Trophoblast cell (in vitro differentiated cells and primary cell): ENCODE results near the gene ZNF217.
"Not testable (repeated sequence)": the region's sequence is repeated elsewhere in the genome, so short reads cannot be mapped to it uniquely, and the experiment has no call there.

ENCODE experiments used
- DNase-seq, 2 donors: peaks; one replicate each; pipeline ENCODE4 v3.0.0-alpha.2; 2016
- H2AFZ ChIP-seq: 2 replicates; pipeline ENCODE4 v1.6.1; 2013; ENCODE audit warnings: low read length, moderate library complexity, mild to moderate bottlenecking; ENCODE audit not compliant: insufficient read depth, poor library complexity
- H2AK5ac ChIP-seq: 2 replicates; pipeline ENCODE4 v1.6.1; 2013; ENCODE audit warnings: mild to moderate bottlenecking, low read length
- H2BK120ac ChIP-seq: 2 replicates; pipeline ENCODE4 v1.6.1; 2013; ENCODE audit warnings: low read length, mild to moderate bottlenecking, moderate library complexity; ENCODE audit not compliant: insufficient read depth, poor library complexity
- H2BK12ac ChIP-seq: 2 replicates; pipeline ENCODE4 v1.6.1; 2013; ENCODE audit warnings: mild to moderate bottlenecking, low read length, moderate library complexity
- H2BK5ac ChIP-seq: 2 replicates; pipeline ENCODE4 v1.6.1; 2013; ENCODE audit warnings: low read length, low read depth, moderate library complexity, mild to moderate bottlenecking; ENCODE audit not compliant: poor library complexity
- H3K14ac ChIP-seq: 2 replicates; pipeline ENCODE4 v1.6.1; 2013; ENCODE audit warnings: mild to moderate bottlenecking, low read length
- H3K18ac ChIP-seq: 2 replicates; pipeline ENCODE4 v1.6.1; 2013; ENCODE audit warnings: mild to moderate bottlenecking, low read length
- H3K23ac ChIP-seq: 2 replicates; pipeline ENCODE4 v1.6.1; 2013; ENCODE audit warnings: low read length
- H3K27ac ChIP-seq: 2 replicates; pipeline ENCODE4 v1.5.1; 2013; ENCODE audit warnings: low read depth, mild to moderate bottlenecking, inconsistent platforms, low read length, moderate library complexity
- H3K27me3 ChIP-seq: 2 replicates; pipeline ENCODE4 v1.6.1; 2013; ENCODE audit warnings: inconsistent platforms, mild to moderate bottlenecking, low read length, moderate library complexity; ENCODE audit not compliant: insufficient read depth
- H3K36me3 ChIP-seq, 2 experiments: 1 replicate in 1 of 2; 2 replicates in 1 of 2; pipeline ENCODE4 v1.6.1; 2013; ENCODE audit warnings: low read length in 2 of 2, mild to moderate bottlenecking in 2 of 2, moderate library complexity in 1 of 2; ENCODE audit not compliant: insufficient read depth in 2 of 2, control insufficient read depth in 1 of 2
- H3K4ac ChIP-seq: 2 replicates; pipeline ENCODE4 v1.6.1; 2013; ENCODE audit warnings: low read depth, mild to moderate bottlenecking, low read length, moderate library complexity
- H3K4me1 ChIP-seq, 2 experiments: 1 replicate in 1 of 2; 2 replicates in 1 of 2; pipeline ENCODE4 v1.6.1; 2013; ENCODE audit warnings: low read length in 2 of 2, mild to moderate bottlenecking in 2 of 2, moderate library complexity in 1 of 2; ENCODE audit not compliant: insufficient read depth in 2 of 2, control insufficient read depth in 1 of 2
- H3K4me2 ChIP-seq: 2 replicates; pipeline ENCODE4 v1.6.1; 2013; ENCODE audit warnings: inconsistent platforms, mild to moderate bottlenecking, low read length, moderate library complexity
- H3K4me3 ChIP-seq: 2 replicates; pipeline ENCODE4 v1.5.1; 2013; ENCODE audit warnings: mild to moderate bottlenecking, low read depth, low read length, inconsistent platforms
- H3K79me1 ChIP-seq: one replicate; pipeline ENCODE4 v1.6.1; 2013; ENCODE audit warnings: low read length
- H3K79me2 ChIP-seq: 2 replicates; pipeline ENCODE4 v1.6.1; 2013; ENCODE audit warnings: low read length, mild to moderate bottlenecking; ENCODE audit not compliant: control insufficient read depth, insufficient read depth, poor library complexity
- H3K9ac ChIP-seq: 2 replicates; pipeline ENCODE4 v1.6.1; 2013; ENCODE audit warnings: mild to moderate bottlenecking, low read length
- H3K9me3 ChIP-seq: 2 replicates; pipeline ENCODE4 v1.6.1; 2013; ENCODE audit warnings: low read depth, mild to moderate bottlenecking, control low read depth, inconsistent platforms, low read length; ENCODE audit not compliant: insufficient read depth
- H4K12ac ChIP-seq: 2 replicates; pipeline ENCODE4 v1.6.1; 2013; ENCODE audit warnings: low read depth, mild to moderate bottlenecking, low read length, moderate library complexity
- H4K8ac ChIP-seq: 2 replicates; pipeline ENCODE4 v1.6.1; 2013; ENCODE audit warnings: low read depth, mild to moderate bottlenecking, low read length, moderate library complexity
- H4K91ac ChIP-seq: one replicate; pipeline ENCODE4 v1.6.1; 2013; ENCODE audit warnings: low read depth, mild to moderate bottlenecking, low read length, moderate library complexity
- WGBS: extraction: QIAGEN DNeasy Blood & Tissue Kit; methylation state at CpG from one replicate; pipeline ENCODE4 v1.1.7; 2013; ENCODE audit warnings: missing lambda C conversion rate; ENCODE audit not compliant: insufficient read length, insufficient coverage; ENCODE audit errors: extremely low coverage; 5-methylcytosine and 5-hydroxymethylcytosine counted together

ZNF217 gene

GRCh38 chr20:53618490-53619000, 24.9 kb upstream of the ZNF217 start:
- H3K4me3 ChIP-seq, H3K27ac ChIP-seq, H4K12ac ChIP-seq, H2AK5ac ChIP-seq, H4K8ac ChIP-seq, H3K4me2 ChIP-seq, H3K4ac ChIP-seq, H3K36me3 ChIP-seq, H3K14ac ChIP-seq, H2AFZ ChIP-seq, H2BK12ac ChIP-seq, H2BK5ac ChIP-seq, H3K4me1 ChIP-seq, H2BK120ac ChIP-seq, H3K18ac ChIP-seq, H3K27me3 ChIP-seq, H3K23ac ChIP-seq, H3K9me3 ChIP-seq, H3K79me2 ChIP-seq, H3K9ac ChIP-seq, H4K91ac ChIP-seq, DNase-seq: not testable (repeated sequence)
- no CpG with 5 or more reads among the region's 12 CpGs for WGBS
- peaks cover 15% of the 10 kb centered on the region for H3K79me1 ChIP-seq

- Histone ChIP-seq H2BK12ac (no peak overlapping the region), H3K4me2 (no peak overlapping the region), H3K27ac (no peak overlapping the region), H3K18ac (no peak overlapping the region), H3K27me3 (no peaks in the 10 kb centered on the region), H4K12ac (no peak overlapping the region), H3K79me1 (peaks cover 13% of the 10 kb centered on the region), H3K9me3 (no peaks in the 10 kb centered on the region), H2BK5ac (no peak overlapping the region), H3K36me3 (no peaks in the 10 kb centered on the region), H3K4me1 (peaks cover 4 to 5% of the 10 kb centered on the region in 2 experiments), H4K8ac (no peak overlapping the region), H3K23ac (no peak overlapping the region), H3K9ac (no peak overlapping the region), H4K91ac (no peak overlapping the region), H3K4me3 (no peak overlapping the region), H3K14ac (no peak overlapping the region), H3K79me2 (no peaks in the 10 kb centered on the region), H2AK5ac (no peak overlapping the region), H3K4ac (no peak overlapping the region), H2AFZ (no peak overlapping the region), H2BK120ac (no peak overlapping the region)
- DNase-seq: no peak
- WGBS: no CpG with 5 or more reads among the region's 10 CpGs
Measured at GRCh38 chr20:53617791-53618489, 24.3 kb upstream of the ZNF217 start.

GRCh38 chr20:53616489-53616888, 22.9 kb upstream of the ZNF217 start:
- H3K9ac ChIP-seq, H3K27me3 ChIP-seq, H3K79me1 ChIP-seq, H2BK120ac ChIP-seq, H2BK12ac ChIP-seq, H3K9me3 ChIP-seq, H4K8ac ChIP-seq, H3K36me3 ChIP-seq, H2AFZ ChIP-seq, H3K23ac ChIP-seq, H3K18ac ChIP-seq, H3K4me1 ChIP-seq, H3K14ac ChIP-seq, H3K4me3 ChIP-seq, H4K12ac ChIP-seq, H4K91ac ChIP-seq, H3K79me2 ChIP-seq, H3K27ac ChIP-seq, H2AK5ac ChIP-seq, DNase-seq, H3K4ac ChIP-seq, H3K4me2 ChIP-seq: not testable (repeated sequence)
- WGBS: no CpG with 5 or more reads among the region's 6 CpGs
- peak overlapping the region; percentile 21 for H2BK5ac ChIP-seq

- Histone ChIP-seq H3K14ac (no peak overlapping the region), H3K4me2 (no peak overlapping the region), H4K8ac (no peak overlapping the region), H3K79me1 (peaks cover 10% of the 10 kb centered on the region), H3K23ac (no peak overlapping the region), H3K4me1 (peaks cover under 1 to 10% of the 10 kb centered on the region in 2 experiments), H3K4me3 (no peak overlapping the region), H3K79me2 (no peaks in the 10 kb centered on the region), H3K27me3 (no peaks in the 10 kb centered on the region), H3K36me3 (no peaks in the 10 kb centered on the region), H3K9ac (no peak overlapping the region), H2BK120ac (no peak overlapping the region), H4K12ac (no peak overlapping the region), H3K27ac (no peak overlapping the region), H2AK5ac (no peak overlapping the region), H2BK12ac (no peak overlapping the region), H3K9me3 (no peaks in the 10 kb centered on the region), H3K18ac (no peak overlapping the region), H3K4ac (no peak overlapping the region), H2AFZ (no peak overlapping the region), H2BK5ac (no peak overlapping the region), H4K91ac (no peak overlapping the region)
- no peak for DNase-seq
Measured at GRCh38 chr20:53613748-53614147, 20.1 kb upstream of the ZNF217 start.
